GM21529 (cell line): ENCODE measurements around the gene DES.

Source experiments
- ATAC-seq: cut with Tn5 transposase; IDR thresholded peaks from one replicate; pipeline ENCODE4 v1.9.1; 2021; ENCODE audit not compliant: unreplicated experiment

The DES gene

DNA sequence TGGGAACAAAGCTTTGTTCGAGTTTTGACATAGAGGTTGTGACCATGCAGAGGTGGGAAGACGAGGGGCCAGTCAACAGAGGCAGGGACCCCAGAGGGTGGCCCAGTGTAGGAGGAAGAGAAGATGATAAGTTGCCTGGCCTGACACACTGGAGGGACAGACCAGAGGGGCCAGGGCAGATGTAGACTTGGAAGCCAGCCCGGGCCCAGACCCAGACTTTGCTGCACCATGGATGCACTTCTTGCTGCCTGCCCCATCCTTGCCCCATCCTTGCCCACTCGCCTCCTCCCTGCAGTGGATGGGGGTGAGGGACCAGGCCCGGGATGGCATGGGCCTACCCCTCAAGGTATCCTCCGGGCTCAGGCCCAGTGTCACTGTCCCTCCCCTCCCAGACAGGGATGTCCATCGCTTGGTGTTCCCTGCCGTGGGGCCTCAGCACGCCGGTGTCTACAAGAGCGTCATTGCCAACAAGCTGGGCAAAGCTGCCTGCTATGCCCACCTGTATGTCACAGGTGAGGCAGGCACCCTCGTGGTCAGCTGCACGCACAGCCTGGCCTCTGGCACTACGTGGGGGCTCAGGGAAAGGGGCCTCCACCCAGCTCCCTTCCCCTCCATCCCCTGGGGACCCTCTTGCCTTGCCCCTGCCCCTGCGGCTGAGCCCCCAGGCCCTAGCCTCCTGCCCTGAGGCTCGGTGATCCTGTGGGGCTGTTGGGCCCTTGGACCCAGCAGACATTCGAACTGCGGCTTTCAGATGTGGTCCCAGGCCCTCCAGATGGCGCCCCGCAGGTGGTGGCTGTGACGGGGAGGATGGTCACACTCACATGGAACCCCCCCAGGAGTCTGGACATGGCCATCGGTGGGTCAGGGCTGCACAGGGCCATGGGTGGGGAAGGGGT is 53.5 kb downstream of the DES start:
- ATAC-seq, result no peak

GRCh38 chr2:219472629-219473187 is 54.5 kb downstream of the DES start:
- no peak for ATAC-seq

DNA sequence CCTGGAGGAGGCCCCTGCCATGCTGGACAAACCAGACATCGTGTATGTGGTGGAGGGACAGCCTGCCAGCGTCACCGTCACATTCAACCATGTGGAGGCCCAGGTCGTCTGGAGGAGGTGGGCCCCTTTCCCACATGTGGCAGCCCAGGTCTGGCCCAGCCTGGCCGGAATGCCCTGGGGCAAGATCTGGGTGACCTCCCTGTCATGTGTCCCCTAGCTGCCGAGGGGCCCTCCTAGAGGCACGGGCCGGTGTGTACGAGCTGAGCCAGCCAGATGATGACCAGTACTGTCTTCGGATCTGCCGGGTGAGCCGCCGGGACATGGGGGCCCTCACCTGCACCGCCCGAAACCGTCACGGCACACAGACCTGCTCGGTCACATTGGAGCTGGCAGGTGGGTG is 55.3 kb downstream of the DES start:
- ATAC-seq, result no peak

DNA sequence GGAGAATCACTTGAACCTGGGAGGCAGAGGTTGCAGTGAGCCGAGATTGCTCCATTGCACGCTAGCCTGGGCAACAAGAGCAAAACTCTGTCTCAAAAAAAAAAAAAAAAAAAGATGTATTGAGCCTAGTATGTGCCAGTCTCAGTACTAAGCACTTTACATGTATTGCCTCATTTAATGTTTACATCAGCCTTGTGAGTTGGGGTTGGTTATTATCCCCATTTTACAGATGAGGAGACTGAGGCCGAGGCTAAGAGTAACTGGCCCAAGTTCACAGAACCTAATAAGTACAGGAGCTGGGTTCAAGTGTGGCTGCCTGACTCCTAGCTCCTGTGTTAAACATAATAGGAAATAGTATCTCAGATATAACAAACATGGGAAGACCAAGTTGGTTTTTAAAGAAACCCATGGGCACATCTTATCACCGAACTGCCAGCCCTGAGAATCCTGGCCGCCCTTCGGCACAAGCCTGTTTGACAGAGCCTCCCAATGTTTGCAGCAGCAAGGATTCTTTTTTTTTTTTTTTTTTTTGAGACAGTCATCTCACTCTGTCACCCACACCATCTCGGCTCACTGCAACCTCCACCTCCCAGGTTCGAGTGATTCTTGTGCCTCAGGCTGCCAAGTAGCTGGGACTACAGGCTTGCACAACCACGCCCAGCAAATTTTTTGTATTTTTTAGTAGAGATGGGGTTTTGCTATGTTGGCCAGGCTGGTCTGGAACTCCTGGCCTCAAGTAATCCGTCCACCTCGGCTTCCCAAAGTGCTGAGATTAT is 56.3 kb downstream of the DES start:
- ATAC-seq, result no peak

- no peak for ATAC-seq
Measured at GRCh38 chr2:219475278-219475677, 57.1 kb downstream of the DES start.

DNA sequence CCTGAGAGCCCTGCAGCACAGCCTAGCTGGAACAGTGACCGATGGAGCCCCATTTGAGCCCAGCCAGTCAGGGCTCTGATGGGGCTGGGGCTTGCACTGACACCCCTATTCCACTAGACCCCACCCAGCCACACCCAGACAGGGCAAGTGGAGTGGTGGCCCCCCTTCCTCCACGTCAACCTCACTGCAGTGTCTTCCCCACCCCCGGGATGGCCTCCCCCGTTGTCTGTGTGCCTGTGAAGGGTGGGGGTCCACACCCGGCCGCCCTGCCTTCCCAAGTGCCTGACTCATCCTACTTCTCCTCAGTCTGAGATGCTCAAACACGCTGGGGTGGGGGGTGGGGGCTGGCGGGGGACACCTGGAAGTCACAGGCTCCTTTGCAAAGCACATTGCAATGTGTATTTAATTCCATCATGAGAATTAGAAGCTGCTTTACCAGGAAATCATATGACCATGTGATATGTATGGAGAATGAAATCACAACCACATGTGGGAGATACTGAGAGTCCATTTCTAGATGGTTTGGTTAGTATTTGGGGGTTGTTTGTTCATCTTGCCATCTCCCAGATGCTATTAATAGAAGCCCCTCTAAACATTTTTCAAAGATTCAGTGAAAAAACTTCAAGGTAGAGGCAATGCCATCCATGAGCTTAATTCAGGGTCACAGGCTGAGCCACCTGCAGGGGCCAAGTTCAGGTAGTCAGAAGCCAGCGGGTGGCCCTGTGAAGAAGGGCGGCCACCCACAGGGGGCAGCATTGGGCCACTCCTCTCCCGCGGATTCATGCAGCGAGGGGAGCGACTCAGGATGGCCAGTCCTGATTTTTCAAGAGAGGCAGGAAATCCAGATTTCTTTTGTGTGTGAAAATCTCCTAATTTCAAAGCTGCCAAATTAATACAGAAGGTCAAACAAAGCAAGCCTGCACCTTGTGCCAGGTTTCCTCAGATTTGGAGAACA is 57.8 kb downstream of the DES start:
- ATAC-seq, result peak; percentile 77
